Measurements from ENCODE around the gene SUSD6. TPM values are rescaled to one million over a fixed set of nuclear protein-coding genes. Genes with fewer than 3 reads are reported as not detected.
"Not testable (repeated sequence)": the region's sequence is repeated elsewhere in the genome, so short reads cannot be mapped to it uniquely, and the experiment has no call there.

SUSD6 gene
- total RNA-seq, 4 donors from 2014 or later = 37.5 to 70.4 (median 44.5) TPM

GRCh38 chr14:69643430-69644200 is 32.2 kb downstream of the SUSD6 start:
- Histone ChIP-seq H3K9me3 (no peaks in the 10 kb centered on the region), H3K27ac (peak overlapping the region; percentile 26 to 50 (median 49)), H3K4me3 (replicated peaks in 1 of 3) (no peak overlapping the region), H3K36me3 (no peaks in the 10 kb centered on the region), H3K27me3 (no peaks in the 10 kb centered on the region), H3K4me1 (peaks cover 35 to 43% of the 10 kb centered on the region in 2 donors)
- intact Hi-C loops (cut with DNase I) = no loop called here
- WGBS, 2 donors = 72 to 73% methylated on average over 5 of the region's 5 CpGs
- no peak for TF ChIP-seq CTCF (IDR thresholded peaks at IDR 0.05)
- TF ChIP-seq POLR2A (IDR thresholded peaks at IDR 0.05) = no peak
- DNase-seq = peak; percentile 81 to 83

- DNase-seq = no peak
- Histone ChIP-seq H3K36me3 (no peaks in the 10 kb centered on the region), H3K27me3 (no peaks in the 10 kb centered on the region), H3K27ac (peak overlapping the region in 1 of 3 donors; percentile 24), H3K4me1 (peaks cover 44 to 52% of the 10 kb centered on the region in 2 donors), H3K9me3 (no peaks in the 10 kb centered on the region), H3K4me3 (replicated peaks in 1 of 3) (no peak overlapping the region)
- intact Hi-C loops (cut with DNase I) = no loop called here
- 95 to 96% methylated on average over 1 of the region's 1 CpG for WGBS, 2 donors
- TF ChIP-seq POLR2A (IDR thresholded peaks at IDR 0.05) (no peak), CTCF (IDR thresholded peaks at IDR 0.05) (no peak)
Measured at GRCh38 chr14:69644814-69645213, 33.4 kb downstream of the SUSD6 start.

GRCh38 chr14:69647213-69647612 is 35.8 kb downstream of the SUSD6 start:
- Histone ChIP-seq H3K4me3 (replicated peaks in 1 of 3) (no peak overlapping the region), H3K4me1 (peaks cover 68 to 76% of the 10 kb centered on the region in 2 donors), H3K36me3 (no peaks in the 10 kb centered on the region), H3K9me3 (no peaks in the 10 kb centered on the region), H3K27ac (peak overlapping the region; percentile 87 to 94 (median 89)), H3K27me3 (no peaks in the 10 kb centered on the region)
- no peak for TF ChIP-seq POLR2A (IDR thresholded peaks at IDR 0.05)
- TF ChIP-seq CTCF (IDR thresholded peaks at IDR 0.05) = no peak
- peak; percentile 47 to 53 for DNase-seq
- intact Hi-C loops (cut with DNase I) = no loop called here
- WGBS, 2 donors = 81 to 91% methylated on average over 2 of the region's 2 CpGs

- H3K4me3 ChIP-seq (replicated peaks in 1 of 3); DNase-seq; H3K36me3 ChIP-seq; H3K9me3 ChIP-seq; H3K27me3 ChIP-seq; intact Hi-C loops (cut with DNase I): not testable (repeated sequence)
- 84 to 85% methylated on average over 11 of the region's 11 CpGs for WGBS, 2 donors
- H3K27ac ChIP-seq = peak overlapping the region; percentile 87 to 94 (median 89)
- peaks cover 72 to 79% of the 10 kb centered on the region in 2 donors for H3K4me1 ChIP-seq
Measured at GRCh38 chr14:69647642-69648041, 36.2 kb downstream of the SUSD6 start.

GRCh38 chr14:69648480-69649451 is 37.4 kb downstream of the SUSD6 start:
- Histone ChIP-seq H3K36me3 (no peaks in the 10 kb centered on the region), H3K27ac (peak overlapping the region; percentile 87 to 94 (median 89)), H3K27me3 (no peaks in the 10 kb centered on the region), H3K4me1 (peaks cover 62 to 79% of the 10 kb centered on the region in 2 donors), H3K4me3 (replicated peaks in 1 of 3) (no peak overlapping the region), H3K9me3 (no peaks in the 10 kb centered on the region)
- DNase-seq = no peak
- WGBS, 2 donors = 29 to 31% methylated on average over 6 of the region's 6 CpGs
- TF ChIP-seq CTCF (IDR thresholded peaks at IDR 0.05) = no peak
- TF ChIP-seq POLR2A (IDR thresholded peaks at IDR 0.05) = no peak
- intact Hi-C loops (cut with DNase I) = no loop called here
